Bone marrow (tissue), 2 donors: ENCODE results near the gene TMEM86A.
"Not testable (repeated sequence)": the region's sequence is repeated elsewhere in the genome, so short reads cannot be mapped to it uniquely, and the experiment has no call there.

ENCODE experiments used
- DNase-seq, 2 donors: peaks; one replicate each; lab custom pipeline; 2025; lab: John Stamatoyannopoulos, UW

Gene TMEM86A

GRCh38 chr11:18698341-18699268 is at the start of gene TMEM86A:
Gene TMEM86A, plus strand, starts transcription at chr11:18698779. Its CDS starts 108 bp downstream, at chr11:18698887.
- DNase-seq = peak in 1 of 2 donors; percentile 59

- DNase-seq = no peak
Observed at GRCh38 chr11:18650353-18650752, 48.2 kb upstream of the TMEM86A start.

- DNase-seq = peak in 1 of 2 donors; percentile 31
Observed at GRCh38 chr11:18650859-18651557, 47.6 kb upstream of the TMEM86A start.

- no peak for DNase-seq
Observed at GRCh38 chr11:18657673-18658072, 40.9 kb upstream of the TMEM86A start.

- DNase-seq = not testable (repeated sequence)
Observed at GRCh38 chr11:18665353-18665872, 33.2 kb upstream of the TMEM86A start.

GRCh38 chr11:18668131-18668530 is 30.4 kb upstream of the TMEM86A start:
- DNase-seq = no peak

- DNase-seq = no peak
Observed at GRCh38 chr11:18669219-18669596, 29.4 kb upstream of the TMEM86A start.

- DNase-seq = no peak
Observed at GRCh38 chr11:18669711-18670110, 28.9 kb upstream of the TMEM86A start.

GRCh38 chr11:18671246-18671645 is 27.3 kb upstream of the TMEM86A start:
- no peak for DNase-seq

GRCh38 chr11:18672209-18672608 is 26.4 kb upstream of the TMEM86A start:
- DNase-seq = not testable (repeated sequence)

- DNase-seq = no peak
Observed at GRCh38 chr11:18676803-18677202, 21.8 kb upstream of the TMEM86A start.

- no peak for DNase-seq
Observed at GRCh38 chr11:18677560-18677959, 21.0 kb upstream of the TMEM86A start.

- not testable (repeated sequence) for DNase-seq
Observed at GRCh38 chr11:18681949-18682348, 16.6 kb upstream of the TMEM86A start.

GRCh38 chr11:18682466-18682865 is 16.1 kb upstream of the TMEM86A start:
- DNase-seq = no peak

GRCh38 chr11:18684267-18684666 is 14.3 kb upstream of the TMEM86A start:
- no peak for DNase-seq

- not testable (repeated sequence) for DNase-seq
Observed at GRCh38 chr11:18691467-18692140, 7.0 kb upstream of the TMEM86A start.

- no peak for DNase-seq
Observed at GRCh38 chr11:18692941-18693760, 5.4 kb upstream of the TMEM86A start.

- DNase-seq = no peak
Observed at GRCh38 chr11:18696638-18697225, 1.8 kb upstream of the TMEM86A start.

- DNase-seq = no peak
Observed at GRCh38 chr11:18697576-18697975, 1.0 kb upstream of the TMEM86A start.

- no peak for DNase-seq
Observed at GRCh38 chr11:18699269-18699596, 654 bp downstream of the TMEM86A start.

GRCh38 chr11:18699848-18700261 is 1.3 kb downstream of the TMEM86A start:
- DNase-seq = no peak
